Cardiac muscle cell (in vitro differentiated cells and primary cell): ENCODE results near the gene NEK5. TPM values are rescaled to one million over a fixed set of nuclear protein-coding genes. Genes with fewer than 3 reads are reported as not detected.
A peak's percentile ranks its signal among the peaks of the same experiment; 100 is the strongest.
"Not testable (repeated sequence)": the region's sequence is repeated elsewhere in the genome, so short reads cannot be mapped to it uniquely, and the experiment has no call there.

ENCODE experiments used
- DNase-seq, 2 donors: peaks; one replicate each; pipeline versions ENCODE4 v3.0.0 to v3.0.0-alpha.2; 2010 to 2017; ENCODE audit warnings: low read depth in 1 of 2, low spot score in 1 of 2
- H3K27ac ChIP-seq: fragments of 200-600 bp; sonication (generic); 2 replicates; pipeline ENCODE4 v1.5.1; 2016
- H3K27me3 ChIP-seq: fragments of 200-600 bp; sonication (generic); 2 replicates; pipeline ENCODE4 v1.6.0; 2016; ENCODE audit warnings: control low read depth
- H3K36me3 ChIP-seq: fragments of 200-600 bp; sonication (generic); 2 replicates; pipeline ENCODE4 v1.5.1; 2016; ENCODE audit warnings: control low read depth
- H3K4me1 ChIP-seq: fragments of 200-600 bp; sonication (generic); 2 replicates; pipeline ENCODE4 v1.8.1; 2017; ENCODE audit warnings: low read depth, mild to moderate bottlenecking, mixed run types
- H3K4me3 ChIP-seq: fragments of 200-600 bp; sonication (generic); 2 replicates; pipeline ENCODE4 v1.5.1; 2016; ENCODE audit warnings: mild to moderate bottlenecking
- H3K9me3 ChIP-seq: fragments of 200-600 bp; sonication (generic); 2 replicates; pipeline ENCODE4 v1.5.1; 2017; ENCODE audit warnings: low read depth, mild to moderate bottlenecking, control low read depth
- polyA plus RNA-seq: library from polyadenylated mRNA; unstranded; fragments of >200 nt; fragmentation: Nextera tagmentation; extraction: Ambion mirVana; gene quantifications from 2 replicates; pipeline ENCODE4 v1.2.1, GENCODE V29; 2016
- total RNA-seq: library from RNA; depleted of rRNA; stranded (reverse); fragments of >200 nt; gene quantifications from 2 replicates; pipeline ENCODE4 v1.2.3, GENCODE V29; 2016
- TF ChIP-seq, protein P1 (sequence below): IDR thresholded peaks from 2 replicates; pipeline ENCODE4 v1.5.1; 2012; ENCODE audit warnings: low read depth, mild to moderate bottlenecking, low read length

The NEK5 gene
- total and polyA plus RNA-seq, 2 experiments from 2014 or later: 0.33 to 0.34 TPM

- Histone ChIP-seq H3K36me3 (no peaks in the 10 kb centered on the region), H3K27me3 (no peaks in the 10 kb centered on the region), H3K27ac (no peak overlapping the region), H3K9me3 (no peaks in the 10 kb centered on the region), H3K4me1 (no peaks in the 10 kb centered on the region), H3K4me3 (no peak overlapping the region)
- no peak for DNase-seq
- TF ChIP-seq, protein P1, sequence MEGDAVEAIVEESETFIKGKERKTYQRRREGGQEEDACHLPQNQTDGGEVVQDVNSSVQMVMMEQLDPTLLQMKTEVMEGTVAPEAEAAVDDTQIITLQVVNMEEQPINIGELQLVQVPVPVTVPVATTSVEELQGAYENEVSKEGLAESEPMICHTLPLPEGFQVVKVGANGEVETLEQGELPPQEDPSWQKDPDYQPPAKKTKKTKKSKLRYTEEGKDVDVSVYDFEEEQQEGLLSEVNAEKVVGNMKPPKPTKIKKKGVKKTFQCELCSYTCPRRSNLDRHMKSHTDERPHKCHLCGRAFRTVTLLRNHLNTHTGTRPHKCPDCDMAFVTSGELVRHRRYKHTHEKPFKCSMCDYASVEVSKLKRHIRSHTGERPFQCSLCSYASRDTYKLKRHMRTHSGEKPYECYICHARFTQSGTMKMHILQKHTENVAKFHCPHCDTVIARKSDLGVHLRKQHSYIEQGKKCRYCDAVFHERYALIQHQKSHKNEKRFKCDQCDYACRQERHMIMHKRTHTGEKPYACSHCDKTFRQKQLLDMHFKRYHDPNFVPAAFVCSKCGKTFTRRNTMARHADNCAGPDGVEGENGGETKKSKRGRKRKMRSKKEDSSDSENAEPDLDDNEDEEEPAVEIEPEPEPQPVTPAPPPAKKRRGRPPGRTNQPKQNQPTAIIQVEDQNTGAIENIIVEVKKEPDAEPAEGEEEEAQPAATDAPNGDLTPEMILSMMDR: no peak
These were observed 85.2 kb downstream of the NEK5 start for GRCh38 chr13:52043675-52044074.

- Histone ChIP-seq H3K36me3 (no peaks in the 10 kb centered on the region), H3K9me3 (no peaks in the 10 kb centered on the region), H3K4me1 (peaks cover 7% of the 10 kb centered on the region), H3K4me3 (no peak overlapping the region), H3K27me3 (no peaks in the 10 kb centered on the region), H3K27ac (peak overlapping the region; percentile 24)
- DNase-seq: no peak
- TF ChIP-seq, protein P1: no peak
These were observed 92.8 kb downstream of the NEK5 start for GRCh38 chr13:52036037-52036436.

DNA sequence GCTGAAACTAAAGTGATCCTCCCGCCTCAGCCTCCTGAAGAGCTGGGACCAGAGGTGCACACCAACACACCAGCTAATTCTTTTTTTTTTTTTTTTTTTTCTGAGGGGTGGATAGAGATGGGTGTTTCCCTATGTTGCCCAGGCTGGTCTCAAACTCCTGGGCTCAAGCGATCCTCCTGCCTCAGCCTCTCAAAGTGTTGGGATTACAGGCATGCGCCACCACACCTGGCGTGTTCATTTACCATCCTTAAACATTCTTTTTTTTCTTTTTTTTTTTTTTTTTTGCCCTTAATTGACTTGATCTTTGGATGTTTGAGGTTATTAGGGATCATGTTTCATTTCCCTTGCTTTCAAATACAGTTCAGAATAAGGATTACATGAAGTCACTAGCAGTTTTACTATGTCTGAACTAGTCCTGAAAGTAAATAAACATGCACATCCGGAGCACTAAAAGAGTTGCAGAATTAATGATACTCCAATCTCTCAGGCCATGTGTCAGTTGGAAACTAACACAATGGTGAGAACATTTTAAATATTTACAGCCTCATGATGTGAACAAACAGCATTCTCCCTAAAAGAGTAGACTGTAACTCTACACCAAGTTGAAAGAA lies 94.2 kb downstream of the NEK5 start:
- no peak for DNase-seq
- TF ChIP-seq, protein P1: no peak
- no peaks in the 10 kb centered on the region for H3K36me3 ChIP-seq
- H3K27ac ChIP-seq: no peak overlapping the region
- H3K4me1 ChIP-seq: peaks cover 7% of the 10 kb centered on the region
- no peaks in the 10 kb centered on the region for H3K9me3 ChIP-seq
- H3K27me3 ChIP-seq: no peaks in the 10 kb centered on the region
- H3K4me3 ChIP-seq: no peak overlapping the region

DNA sequence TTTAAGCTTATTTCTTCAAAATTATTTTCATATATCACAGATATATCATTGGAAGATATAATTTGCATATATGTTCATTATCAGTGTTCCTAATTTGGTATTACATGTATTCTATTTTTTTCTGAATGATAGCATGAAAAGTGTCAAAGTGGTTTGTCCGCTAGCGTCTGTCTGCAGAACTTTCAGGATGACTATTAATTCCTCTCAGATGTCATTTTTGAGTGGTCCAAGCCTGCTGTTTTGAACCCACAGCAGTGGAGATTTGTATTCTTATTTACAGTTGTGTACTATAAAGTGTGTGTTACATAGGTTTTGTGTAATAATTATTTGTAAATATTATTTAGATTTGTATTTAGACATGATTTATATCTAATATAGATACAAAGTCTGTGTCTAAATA lies 95.8 kb downstream of the NEK5 start:
- Histone ChIP-seq H3K27me3 (no peaks in the 10 kb centered on the region), H3K9me3 (no peaks in the 10 kb centered on the region), H3K36me3 (peaks cover 10% of the 10 kb centered on the region), H3K27ac (no peak overlapping the region), H3K4me1 (peaks cover 7% of the 10 kb centered on the region), H3K4me3 (no peak overlapping the region)
- TF ChIP-seq, protein P1: no peak
- no peak for DNase-seq

DNA sequence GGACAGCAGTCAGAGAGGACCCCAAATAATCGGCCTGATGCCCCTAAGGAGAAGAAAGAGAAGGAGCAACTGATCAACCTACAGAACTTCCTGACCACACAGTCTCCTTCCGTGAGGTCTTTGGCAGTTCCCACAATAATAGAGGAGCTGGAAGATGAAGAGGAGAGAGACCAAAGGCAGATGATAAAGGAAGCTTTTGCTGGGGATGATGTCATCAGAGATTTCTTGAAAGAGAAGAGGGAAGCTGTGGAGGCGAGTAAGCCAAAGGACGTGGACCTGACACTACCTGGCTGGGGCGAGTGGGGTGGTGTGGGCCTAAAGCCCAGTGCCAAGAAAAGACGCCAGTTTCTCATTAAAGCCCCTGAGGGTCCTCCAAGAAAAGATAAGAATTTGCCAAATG lies 98.5 kb downstream of the NEK5 start:
- not testable (repeated sequence) for H3K9me3 ChIP-seq, H3K27ac ChIP-seq, DNase-seq, H3K4me1 ChIP-seq, H3K27me3 ChIP-seq, H3K4me3 ChIP-seq
- H3K36me3 ChIP-seq: peaks cover 10% of the 10 kb centered on the region

DNA sequence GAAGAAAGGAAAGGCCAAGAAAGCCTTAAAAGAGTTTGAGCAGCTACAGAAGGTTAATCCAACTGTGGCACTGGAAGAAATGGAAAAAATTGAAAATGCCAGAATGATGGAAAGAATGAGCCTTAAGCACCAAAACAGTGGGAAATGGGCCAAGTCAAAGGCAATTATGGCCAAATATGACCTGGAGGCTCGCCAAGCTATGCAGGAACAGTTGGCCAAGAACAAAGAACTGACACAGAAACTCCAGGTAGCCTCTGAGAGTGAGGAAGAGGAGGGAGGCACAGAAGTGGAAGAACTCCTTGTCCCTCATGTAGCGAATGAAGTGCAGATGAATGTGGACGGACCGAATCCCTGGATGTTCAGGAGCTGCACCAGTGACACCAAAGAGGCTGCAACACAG lies 99.3 kb downstream of the NEK5 start:
- peaks cover 14% of the 10 kb centered on the region for H3K36me3 ChIP-seq
- TF ChIP-seq, protein P1: no peak

More for the DNA sequence above, 99.3 kb downstream of the NEK5 start:
- Histone ChIP-seq H3K27me3 (no peaks in the 10 kb centered on the region), H3K9me3 (no peaks in the 10 kb centered on the region), H3K27ac (no peak overlapping the region), H3K4me3 (no peak overlapping the region), H3K4me1 (no peaks in the 10 kb centered on the region)
- no peak for DNase-seq
